ENCODE data around the gene MIGA2. TPM values are rescaled to one million over a fixed set of nuclear protein-coding genes. Genes with fewer than 3 reads are reported as not detected.
"Not testable (repeated sequence)": the region's sequence is repeated elsewhere in the genome, so short reads cannot be mapped to it uniquely, and the experiment has no call there.

The MIGA2 gene
- total and polyA plus RNA-seq, 2 of the 4 experiments (the other 2 are of a cell fraction) = 12.5 to 25.3 TPM

DNA sequence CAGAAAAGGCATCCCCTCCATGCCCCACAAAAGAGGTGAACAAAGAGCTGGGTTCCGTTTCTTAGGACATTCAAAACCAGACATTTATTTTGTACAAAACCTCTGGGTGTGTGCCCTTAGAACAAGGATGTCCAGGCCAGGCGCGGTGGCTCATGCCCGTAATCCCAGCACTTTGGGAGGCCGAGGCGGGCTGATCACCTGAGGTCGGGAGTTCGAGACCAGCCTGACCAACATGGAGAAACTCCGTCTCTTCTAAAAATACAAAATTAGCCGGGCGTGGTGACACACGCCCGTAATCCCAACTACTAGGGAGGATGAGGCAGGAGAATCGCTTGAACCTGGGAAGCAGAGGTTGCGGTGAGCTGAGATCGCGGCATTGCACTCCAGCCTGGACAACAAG is 76.1 kb downstream of the MIGA2 start:
- H4K20me1 ChIP-seq (ENCODE audit: insufficient read depth, low read length); H3K9me3 ChIP-seq (ENCODE audit: control insufficient read depth, insufficient read depth, low read length); H3K4me1 ChIP-seq (ENCODE audit: control insufficient read depth, insufficient read depth, low read length); H2BK15ac ChIP-seq (ENCODE audit: low read depth, low read length); H3K27me3 ChIP-seq (ENCODE audit: control insufficient read depth, insufficient read depth, low read length); DNase-seq; H3K18ac ChIP-seq (ENCODE audit: low read depth, low read length); in situ Hi-C loops (cut with MboI; ENCODE audit: low sequenced_read_pairs); dilution Hi-C loops (cut with HindIII; ENCODE audit: low sequenced_read_pairs, unreplicated experiment); H2BK120ac ChIP-seq (ENCODE audit: low read depth, low read length); H2BK20ac ChIP-seq (ENCODE audit: low read depth, low read length); H3K9me1 ChIP-seq (ENCODE audit: insufficient read depth, low read length); H2BK5ac ChIP-seq (ENCODE audit: low read depth, low read length, poor library complexity, severe bottlenecking); BruUV-seq (replicated peaks); ATAC-seq (ENCODE audit: low read depth); POLR2A ChIA-PET (ENCODE audit: unreplicated experiment); intact Hi-C loops (cut with micrococcal nuclease); H3K36me3 ChIP-seq (ENCODE audit: control insufficient read depth, insufficient read depth, low read length): not testable (repeated sequence)
- peak overlapping the region; percentile 93 for H3K4me3 ChIP-seq (ENCODE audit: insufficient read depth, low read depth, low read length)
- peak overlapping the region; percentile 93 for H3K4ac ChIP-seq (ENCODE audit: low read depth, low read length)
- peak overlapping the region; percentile 58; the same call in 1 of the 2 replicates for H3K56ac ChIP-seq (ENCODE audit: extremely low read depth, insufficient read depth, low read length)
- H2AK5ac ChIP-seq (ENCODE audit: low read depth, low read length) = peak overlapping the region; percentile 65; the same call in 1 of the 2 replicates
- WGBS, 2 experiments (ENCODE audit: extremely low coverage in 2 of 2, insufficient read length in 1 of 2) = 96% methylated on average over 7 of the region's 17 CpGs; no CpG with 5 or more reads in 1 of the 2 experiments
- CTCF ChIA-PET = interaction anchor here (1.1 kb wide), 1 partner anchor 10 kb away, joined by 3 read pairs; no protein-coding TSS in a partner anchor
- H4K8ac ChIP-seq (ENCODE audit: low read depth in 2 of 2, low read length in 2 of 2) = peak overlapping the region; percentile 79 to 97; a peak in 3 of 4 replicates
- H2AFZ ChIP-seq (replicated peaks; ENCODE audit: low read length, poor library complexity) = peak overlapping the region; percentile 96
- H3K14ac ChIP-seq (replicated peaks; ENCODE audit: low read depth, low read length) = peak overlapping the region; percentile 89; the same call in 1 of the 2 replicates
- peak overlapping the region; percentile 99 for H2AK9ac ChIP-seq (replicated peaks; ENCODE audit: low read depth, low read length, poor library complexity)
- peak overlapping the region; percentile 82 for H3K9ac ChIP-seq (ENCODE audit: low read depth, low read length)
- H3K23ac ChIP-seq (ENCODE audit: low read depth, low read length) = peak overlapping the region; percentile 32
- peak overlapping the region; percentile 57; the same call in 1 of the 2 replicates for H4K91ac ChIP-seq (ENCODE audit: insufficient read depth, low read depth, low read length)
- H3K27ac ChIP-seq (ENCODE audit: insufficient read depth, low read length) = peak overlapping the region; percentile 91; the same call in 1 of the 2 replicates
- H3K4me2 ChIP-seq (ENCODE audit: low read depth, low read length) = peak overlapping the region; percentile 97
- H3K79me1 ChIP-seq (ENCODE audit: low read depth in 1 of 2, low read length in 2 of 2) = peaks cover 26 to 70% of the 10 kb centered on the region in 2 experiments; a peak in 3 of 4 replicates
- H4K5ac ChIP-seq (ENCODE audit: low read depth, low read length) = peak overlapping the region; percentile 69

All from IMR-90 (cell line).